Glomerular visceral epithelial cell (primary cell): Measurements from ENCODE around the gene COQ6.
"Not testable (repeated sequence)": the region's sequence is repeated elsewhere in the genome, so short reads cannot be mapped to it uniquely, and the experiment has no call there.

Experiments
- DNase-seq: peaks from one replicate; pipeline ENCODE4 v3.0.0-alpha.2; 2016; ENCODE audit errors: extremely low spot score

Gene COQ6

DNA sequence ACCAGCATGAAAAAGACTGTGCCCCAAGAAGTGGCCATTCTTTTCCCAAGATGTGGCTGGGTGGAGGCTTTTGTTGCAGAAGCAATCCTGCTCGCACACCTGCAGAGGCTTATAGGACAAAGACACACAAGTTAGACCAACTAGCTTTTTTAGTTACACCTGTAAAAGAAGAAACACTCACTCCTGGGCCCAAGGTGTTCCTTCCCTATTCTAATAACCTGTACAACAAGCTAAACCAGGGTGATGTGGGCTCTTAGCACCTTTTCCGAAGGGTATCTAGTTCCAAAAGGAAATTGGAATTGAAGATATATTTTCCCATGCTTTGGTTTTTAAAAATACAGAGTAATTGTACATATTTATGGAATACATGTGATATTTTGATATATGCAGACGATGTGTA lies 38.0 kb downstream of the COQ6 start:
- DNase-seq: no peak

DNA sequence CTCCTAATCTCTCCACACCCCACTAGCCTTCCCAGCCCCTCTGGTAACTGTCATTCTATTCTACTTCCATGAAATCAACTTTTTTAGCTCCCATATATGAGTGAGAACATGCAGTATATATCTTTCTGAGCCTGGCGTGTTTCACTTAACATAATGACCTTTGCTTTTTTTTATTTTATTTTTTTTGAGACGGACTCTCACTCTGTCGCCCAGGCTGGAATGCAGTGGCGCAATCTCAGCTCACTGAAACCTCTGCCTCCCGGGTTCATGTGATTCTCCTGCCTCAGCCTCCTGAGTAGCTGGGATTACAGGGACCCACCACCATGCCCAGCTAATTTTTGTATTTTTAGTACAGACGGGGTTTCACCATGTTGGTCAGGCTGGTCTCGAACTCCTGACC lies 38.6 kb downstream of the COQ6 start:
- DNase-seq: not testable (repeated sequence)

DNA sequence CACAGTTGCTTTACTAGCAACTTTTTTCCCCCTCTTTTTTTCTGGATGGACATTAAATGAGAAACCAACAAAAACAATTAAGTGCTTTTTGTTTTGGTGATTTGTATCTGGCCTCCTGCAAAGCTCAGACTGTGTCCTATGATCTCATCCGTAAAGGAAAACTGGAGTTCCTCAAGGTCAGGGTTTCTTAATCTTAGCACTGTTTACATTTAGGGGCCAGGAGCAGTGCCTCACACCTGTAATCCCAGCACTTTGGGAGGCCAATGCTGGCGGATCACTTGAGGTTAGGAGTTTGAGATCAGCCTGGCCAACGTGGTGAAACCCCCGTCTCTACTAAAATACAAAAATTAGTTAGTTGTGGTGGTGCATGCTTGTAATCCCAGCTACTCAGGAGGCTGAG lies 41.0 kb downstream of the COQ6 start:
- DNase-seq: no peak

DNA sequence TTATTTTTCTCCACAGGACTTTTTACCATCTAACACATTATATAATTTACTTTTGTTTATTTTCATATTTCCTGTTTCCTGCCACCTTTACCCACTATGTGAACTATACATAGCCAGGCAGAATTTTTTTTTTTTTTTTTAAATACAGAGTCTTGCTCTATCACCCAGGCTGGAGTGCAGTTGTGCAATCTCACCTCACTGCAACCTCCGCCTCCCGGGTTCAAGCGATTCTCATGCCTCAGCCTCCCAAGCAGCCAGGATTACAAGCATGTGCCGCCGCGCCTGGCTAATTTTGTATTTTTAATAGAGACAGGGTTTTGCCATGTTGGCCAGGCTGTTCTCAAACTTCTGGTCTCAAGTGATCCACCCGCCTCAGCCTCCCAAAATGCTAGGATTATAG lies 44.8 kb downstream of the COQ6 start:
- not testable (repeated sequence) for DNase-seq

DNA sequence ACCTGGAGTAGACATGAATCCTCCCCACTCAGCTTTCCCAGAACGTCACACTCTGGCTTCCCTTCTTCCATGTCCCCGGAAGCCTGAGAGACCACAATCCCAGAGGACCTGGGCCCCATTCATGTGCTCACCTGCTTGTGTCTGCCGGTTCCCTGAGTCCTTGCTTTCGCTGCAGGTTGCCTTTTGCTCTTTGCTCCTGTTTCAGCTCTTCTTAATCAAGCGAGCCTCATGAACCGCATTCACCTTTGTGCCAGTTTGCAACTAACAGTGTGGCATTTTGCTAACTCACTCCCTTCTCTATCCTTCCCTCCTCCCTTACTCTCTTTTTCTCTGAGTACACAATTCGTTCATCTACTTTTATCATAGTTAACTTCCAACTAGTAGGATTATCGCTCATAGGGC lies 45.9 kb downstream of the COQ6 start:
- no peak for DNase-seq

DNA sequence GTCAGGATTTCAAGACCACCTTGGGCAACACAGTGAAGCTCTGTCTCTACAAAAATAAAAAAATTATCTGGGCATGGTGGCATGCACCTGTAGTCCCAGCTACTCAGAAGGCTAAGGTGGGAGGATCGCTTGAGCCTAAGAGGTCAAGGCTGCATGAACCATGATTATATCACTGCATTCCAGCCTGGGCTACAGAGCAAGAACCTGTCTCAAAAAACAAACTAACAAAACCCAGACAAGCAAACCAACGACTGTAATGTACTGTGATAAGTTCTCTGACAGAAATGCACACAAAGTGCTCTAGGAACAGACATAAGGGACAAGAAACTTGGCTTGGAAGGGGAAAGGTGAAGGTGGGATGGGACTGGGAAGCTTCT lies 46.6 kb downstream of the COQ6 start:
- no peak for DNase-seq

DNA sequence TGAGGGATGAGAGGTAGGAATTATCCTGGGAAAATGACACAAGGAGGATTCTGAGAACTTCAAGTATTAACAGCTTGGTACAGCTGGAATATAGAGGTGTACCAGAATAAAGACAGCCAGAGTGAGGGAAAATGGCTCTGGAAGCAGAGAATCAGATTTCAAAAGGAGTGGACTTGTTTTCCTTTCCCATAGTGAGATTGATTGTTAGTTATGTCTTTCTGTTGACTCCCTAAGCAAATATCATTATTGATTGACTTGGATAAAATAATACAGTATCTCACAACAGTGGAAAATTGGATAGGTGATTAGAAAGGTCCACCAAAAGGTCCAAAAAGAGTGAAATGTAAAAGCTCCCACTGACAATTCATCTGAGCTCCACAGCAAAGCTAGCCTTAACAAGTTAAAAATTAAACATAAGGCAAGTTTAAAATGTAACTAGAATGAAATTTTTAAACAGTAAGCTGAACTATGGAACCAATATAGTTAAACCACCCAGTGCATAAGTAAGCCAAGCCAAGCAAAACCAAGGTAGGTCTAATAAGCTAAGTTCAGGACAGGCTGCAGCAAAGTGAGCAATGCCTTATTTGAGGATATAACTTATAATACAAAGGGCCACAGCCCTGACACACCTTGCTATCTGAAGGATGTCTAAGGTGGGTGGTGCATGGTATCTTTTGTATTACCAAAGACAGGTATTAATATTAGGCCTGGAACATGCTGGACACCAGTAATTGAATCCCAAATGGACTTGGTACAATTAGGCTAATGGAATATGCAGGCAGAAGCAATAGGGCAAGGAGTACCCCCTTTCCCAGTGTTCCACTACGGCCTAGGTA lies 47.2 kb downstream of the COQ6 start:
- DNase-seq: no peak

DNA sequence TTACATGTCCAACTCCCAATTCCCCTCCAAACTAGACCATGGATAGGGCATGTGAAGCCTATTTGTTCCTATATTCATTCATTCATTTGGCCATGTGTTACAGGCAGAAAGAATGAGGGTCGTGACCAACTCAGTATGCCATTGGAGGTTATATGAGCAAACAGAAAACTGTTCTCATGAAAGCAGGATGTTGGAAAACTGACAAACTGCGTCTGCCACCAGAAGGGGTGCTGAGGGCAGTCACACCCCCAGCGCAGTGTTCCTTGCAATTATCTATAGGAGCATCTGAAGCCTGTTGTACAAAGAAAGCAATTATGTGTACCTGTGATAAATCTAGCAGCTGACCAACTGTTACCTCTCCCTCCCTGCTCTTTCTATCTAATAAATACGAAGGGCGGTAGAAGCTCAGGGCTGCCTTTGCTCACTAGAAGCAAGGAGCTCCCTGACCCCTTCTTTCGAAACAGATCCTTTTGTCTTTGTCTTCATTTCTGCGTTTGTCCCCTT lies 47.9 kb downstream of the COQ6 start:
- DNase-seq: no peak

DNA sequence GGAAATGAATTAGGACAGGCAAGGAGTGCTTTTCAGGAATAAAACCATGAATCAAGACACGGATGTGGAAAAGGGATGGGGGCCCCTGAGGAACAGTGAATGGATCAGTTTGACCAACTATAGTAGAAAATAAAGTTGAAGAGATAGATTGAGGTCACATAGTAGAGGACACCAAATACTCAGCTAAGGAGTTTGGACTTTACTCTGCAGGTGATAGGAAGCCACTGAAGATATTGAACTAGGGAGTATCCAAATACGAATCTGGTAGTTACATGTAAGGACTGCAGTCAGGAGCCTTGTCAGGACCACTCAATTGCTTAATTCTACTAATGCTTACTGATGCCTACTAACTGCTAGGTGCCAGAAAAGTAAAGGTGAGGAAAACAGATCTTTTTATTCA lies 48.6 kb downstream of the COQ6 start:
- no peak for DNase-seq

DNA sequence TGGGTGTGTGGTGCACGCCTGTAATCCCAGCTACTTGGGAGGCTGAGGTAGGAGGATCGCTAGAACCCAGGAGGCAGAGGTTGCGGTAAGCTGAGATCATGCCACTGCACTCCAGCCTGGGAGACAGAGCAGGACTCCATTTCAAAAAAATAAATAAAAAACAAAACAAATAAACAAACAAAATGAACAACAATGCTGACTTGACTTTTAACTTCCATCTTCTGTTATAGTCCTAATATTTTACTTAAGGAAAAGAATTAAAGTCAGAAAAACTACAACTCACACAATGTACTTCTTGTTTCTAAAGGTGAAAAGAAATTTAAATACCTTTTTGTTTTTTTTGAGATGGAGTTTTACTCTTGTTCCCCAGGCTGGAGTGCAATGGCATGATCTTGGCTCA lies 55.6 kb downstream of the COQ6 start:
- DNase-seq: not testable (repeated sequence)

DNA sequence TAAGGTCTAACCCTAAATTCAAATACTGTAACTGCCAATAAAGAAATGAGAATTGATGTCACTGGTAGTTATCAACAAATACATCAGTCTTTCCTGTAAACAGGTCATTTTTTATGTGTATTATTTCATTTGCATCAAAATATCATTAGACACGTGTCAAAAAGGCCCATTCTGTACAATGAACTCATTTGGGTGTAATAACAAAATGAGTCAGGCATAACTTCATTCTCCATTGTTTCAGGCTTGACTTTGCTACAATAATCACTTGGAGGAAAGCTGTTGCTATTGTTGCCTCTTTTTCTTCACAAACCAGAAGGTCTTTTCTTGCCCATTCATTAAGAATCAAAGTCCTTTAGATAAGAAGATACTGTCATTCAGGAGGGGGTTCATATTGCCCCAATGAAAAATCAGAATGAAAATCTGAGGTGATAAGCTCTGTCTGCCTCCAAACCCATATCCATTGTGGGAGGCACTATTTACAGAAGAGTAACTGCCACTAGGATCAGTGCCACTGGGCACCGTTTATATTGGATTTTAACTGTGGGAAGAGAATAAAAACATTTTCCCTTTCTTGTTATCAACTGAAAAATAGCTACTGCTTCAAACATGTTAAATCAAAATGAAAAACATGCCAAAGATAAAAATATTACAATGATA lies 58.9 kb downstream of the COQ6 start:
- no peak for DNase-seq
